ENCODE data around the gene CXCL3.

GRCh38 chr4:74065115-74065642, 26.7 kb upstream of the CXCL3 start:
- TF ChIP-seq, protein P1, sequence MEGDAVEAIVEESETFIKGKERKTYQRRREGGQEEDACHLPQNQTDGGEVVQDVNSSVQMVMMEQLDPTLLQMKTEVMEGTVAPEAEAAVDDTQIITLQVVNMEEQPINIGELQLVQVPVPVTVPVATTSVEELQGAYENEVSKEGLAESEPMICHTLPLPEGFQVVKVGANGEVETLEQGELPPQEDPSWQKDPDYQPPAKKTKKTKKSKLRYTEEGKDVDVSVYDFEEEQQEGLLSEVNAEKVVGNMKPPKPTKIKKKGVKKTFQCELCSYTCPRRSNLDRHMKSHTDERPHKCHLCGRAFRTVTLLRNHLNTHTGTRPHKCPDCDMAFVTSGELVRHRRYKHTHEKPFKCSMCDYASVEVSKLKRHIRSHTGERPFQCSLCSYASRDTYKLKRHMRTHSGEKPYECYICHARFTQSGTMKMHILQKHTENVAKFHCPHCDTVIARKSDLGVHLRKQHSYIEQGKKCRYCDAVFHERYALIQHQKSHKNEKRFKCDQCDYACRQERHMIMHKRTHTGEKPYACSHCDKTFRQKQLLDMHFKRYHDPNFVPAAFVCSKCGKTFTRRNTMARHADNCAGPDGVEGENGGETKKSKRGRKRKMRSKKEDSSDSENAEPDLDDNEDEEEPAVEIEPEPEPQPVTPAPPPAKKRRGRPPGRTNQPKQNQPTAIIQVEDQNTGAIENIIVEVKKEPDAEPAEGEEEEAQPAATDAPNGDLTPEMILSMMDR (IDR thresholded peaks at IDR 0.05) = no peak
- no peak for TF ChIP-seq POLR2A (IDR thresholded peaks at IDR 0.05)
